NCI-H460 (cell line): Measurements from ENCODE around the gene NFIC. TPM values are rescaled to one million over a fixed set of nuclear protein-coding genes. Genes with fewer than 3 reads are reported as not detected.
"Not testable (repeated sequence)": the region's sequence is repeated elsewhere in the genome, so short reads cannot be mapped to it uniquely, and the experiment has no call there.

Experiments
- DNase-seq: peaks from one replicate; pipeline ENCODE4 v3.0.0-alpha.2; 2016; ENCODE audit warnings: low read depth; ENCODE audit errors: extremely low read depth
- total RNA-seq: library from RNA; depleted of rRNA; stranded (reverse); fragments of >200 nt; shearing (Covaris generic); gene quantifications from 2 replicates; pipeline ENCODE4 v1.2.3, GENCODE V29; 2014

Gene NFIC
- total RNA-seq, 1 experiment from 2014 or later = 10.1 TPM

DNA sequence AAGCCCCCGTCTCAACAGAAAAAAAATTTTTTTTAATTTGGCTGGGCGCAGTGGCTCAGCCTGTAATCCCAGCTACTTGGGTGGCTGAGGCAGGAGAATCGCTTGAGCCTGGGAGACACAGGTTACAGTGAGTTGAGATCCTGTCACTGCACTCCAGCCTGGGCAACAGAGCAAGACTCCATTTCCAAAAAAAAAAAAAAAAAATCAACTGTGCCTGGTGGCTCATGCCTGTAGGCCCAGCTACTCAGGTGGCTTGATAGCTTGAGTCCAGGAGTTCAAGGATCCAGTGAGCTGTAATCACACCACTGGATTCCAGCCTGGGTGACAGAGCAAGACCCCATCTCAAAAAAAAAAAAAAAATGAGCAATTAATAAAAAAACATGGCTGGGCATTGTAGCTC lies 135.4 kb downstream of the NFIC start:
- no peak for DNase-seq

DNA sequence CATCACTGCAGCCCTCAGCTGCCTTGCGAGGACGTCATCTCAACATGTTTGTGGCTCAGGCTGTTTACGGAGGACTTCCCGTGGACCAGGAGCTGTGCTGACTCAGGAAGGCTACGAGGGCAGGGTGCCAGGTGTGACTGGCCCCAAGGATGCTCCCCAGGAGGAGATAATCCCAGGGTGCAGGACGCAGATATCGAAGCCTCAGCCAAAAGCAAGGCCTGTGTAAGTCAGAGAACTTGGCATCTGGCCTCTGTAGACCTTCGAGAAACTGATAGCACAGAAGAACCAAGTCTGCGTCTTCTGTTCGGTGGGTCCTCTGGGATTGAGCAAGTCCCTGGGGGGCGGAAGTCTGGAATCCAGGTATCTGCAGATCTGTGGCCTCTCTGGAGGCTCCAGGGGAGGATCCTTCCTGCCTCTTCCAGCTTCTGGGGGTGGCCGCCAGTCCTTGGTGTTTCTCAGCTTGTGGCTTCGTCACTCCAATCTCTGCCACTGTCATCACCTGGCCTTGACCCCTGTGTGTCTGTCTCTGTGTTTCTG lies 136.7 kb downstream of the NFIC start:
- DNase-seq = no peak

DNA sequence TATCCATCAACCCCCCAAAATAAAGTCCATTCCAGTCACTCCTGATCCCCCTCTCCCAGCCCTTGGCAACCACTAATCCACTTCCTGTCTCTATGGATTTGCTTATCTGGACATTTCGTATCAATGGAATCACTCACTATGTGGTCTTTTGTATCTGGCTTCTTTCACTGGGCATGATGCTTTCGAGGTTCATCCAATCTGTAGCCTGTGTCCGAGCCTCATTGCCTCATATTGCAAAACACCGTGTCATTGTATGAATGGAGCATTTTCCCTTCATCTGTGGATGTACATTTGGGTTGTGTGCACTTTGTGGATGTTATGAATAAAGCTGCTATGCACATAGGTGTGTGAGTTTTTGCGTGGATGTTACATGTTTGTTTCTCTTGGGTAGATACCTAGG lies 138.4 kb downstream of the NFIC start:
- DNase-seq = no peak

DNA sequence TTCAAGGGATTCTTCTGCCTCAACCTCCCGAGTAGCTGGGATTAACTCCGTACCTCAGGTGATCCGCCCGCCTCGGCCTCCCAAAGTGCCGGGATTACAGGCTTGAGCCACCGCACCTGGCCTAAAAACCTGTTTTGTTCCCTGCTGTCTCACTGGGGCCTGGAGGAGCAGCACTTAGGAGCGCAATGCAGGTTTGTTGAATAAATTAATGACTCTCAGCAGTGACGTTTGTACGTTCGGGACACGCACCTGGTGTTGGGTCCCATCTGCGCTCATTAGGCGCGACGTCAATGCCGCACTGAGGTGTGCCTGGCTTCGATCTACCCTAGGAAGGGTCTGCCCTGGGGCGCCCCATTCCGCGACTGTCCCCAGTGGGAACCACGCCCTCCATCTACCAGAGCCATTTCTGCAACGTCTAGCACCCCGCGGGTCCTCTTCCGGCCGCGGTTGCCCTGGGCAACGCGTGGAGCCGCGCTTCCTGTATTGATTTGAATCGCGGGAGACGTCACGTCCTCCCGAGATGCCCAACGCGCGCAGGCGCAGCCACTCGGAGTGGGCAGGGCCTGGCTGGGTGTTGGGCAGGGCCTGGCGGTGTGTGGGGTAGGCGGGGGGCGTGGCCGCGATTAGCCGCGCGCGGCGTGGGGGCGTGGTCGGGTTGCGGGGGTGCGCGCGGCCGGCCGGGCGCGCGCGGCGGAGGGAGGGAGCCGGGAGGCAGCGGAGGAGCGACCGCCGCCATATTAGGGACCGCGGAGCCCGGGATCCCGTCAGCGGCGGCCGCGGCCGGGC lies 139.4 kb downstream of the NFIC start, which contains the start of gene FZR1:
TSS of gene FZR1 (plus strand) at position 714 of the 786 bp plus-strand sequence. CDS start 16,679 bp downstream, outside the sequence.
- DNase-seq = peak; percentile 96

DNA sequence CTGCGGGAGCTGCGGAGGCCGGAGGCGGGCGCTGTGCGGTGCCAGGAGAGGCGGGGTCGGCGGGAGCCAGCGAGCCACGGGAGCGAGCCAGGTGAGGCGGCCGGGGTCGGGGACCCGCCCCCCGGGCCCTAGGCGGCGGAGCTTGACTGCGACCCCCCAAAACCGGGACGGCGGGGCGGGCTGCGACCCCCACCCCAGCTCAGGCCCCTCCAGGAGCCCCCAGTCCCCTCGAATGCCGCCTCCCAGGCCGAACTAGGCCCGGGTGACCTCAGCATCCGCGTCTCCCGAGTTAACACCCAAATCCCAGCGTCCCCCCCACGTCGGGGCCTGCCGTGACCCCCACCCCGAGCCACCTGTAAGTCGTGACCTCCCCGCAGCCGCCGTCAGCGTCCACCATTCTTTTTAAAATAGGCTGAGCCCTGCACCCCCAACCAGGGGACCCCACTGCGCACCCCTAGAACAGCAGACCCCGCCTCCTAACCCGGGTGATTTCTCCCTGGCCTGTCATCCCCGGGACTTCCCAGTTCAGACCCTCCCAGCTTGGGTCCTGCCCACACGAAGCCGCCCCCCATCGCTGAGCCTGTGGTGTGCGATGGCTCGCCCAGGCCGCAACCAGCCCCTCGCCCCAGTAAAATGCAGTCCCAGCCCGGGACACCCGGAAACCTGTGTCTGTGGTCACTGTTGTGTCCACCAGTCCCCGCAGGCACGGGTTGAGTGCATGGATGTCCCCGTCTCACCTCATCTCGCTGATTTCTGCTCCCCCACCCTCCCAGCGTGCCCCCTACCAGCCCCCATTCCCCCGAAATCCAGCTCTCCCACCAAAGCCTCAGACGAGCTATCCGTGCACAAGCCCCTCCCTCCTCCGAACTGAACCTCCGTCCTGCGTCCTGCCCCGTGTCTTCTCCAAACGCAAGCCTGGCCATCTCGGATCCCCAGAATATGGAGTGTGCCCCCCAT lies 140.3 kb downstream of the NFIC start:
- DNase-seq = no peak

- no peak for DNase-seq
Observed at GRCh38 chr19:3507371-3508120, 141.2 kb downstream of the NFIC start.

DNA sequence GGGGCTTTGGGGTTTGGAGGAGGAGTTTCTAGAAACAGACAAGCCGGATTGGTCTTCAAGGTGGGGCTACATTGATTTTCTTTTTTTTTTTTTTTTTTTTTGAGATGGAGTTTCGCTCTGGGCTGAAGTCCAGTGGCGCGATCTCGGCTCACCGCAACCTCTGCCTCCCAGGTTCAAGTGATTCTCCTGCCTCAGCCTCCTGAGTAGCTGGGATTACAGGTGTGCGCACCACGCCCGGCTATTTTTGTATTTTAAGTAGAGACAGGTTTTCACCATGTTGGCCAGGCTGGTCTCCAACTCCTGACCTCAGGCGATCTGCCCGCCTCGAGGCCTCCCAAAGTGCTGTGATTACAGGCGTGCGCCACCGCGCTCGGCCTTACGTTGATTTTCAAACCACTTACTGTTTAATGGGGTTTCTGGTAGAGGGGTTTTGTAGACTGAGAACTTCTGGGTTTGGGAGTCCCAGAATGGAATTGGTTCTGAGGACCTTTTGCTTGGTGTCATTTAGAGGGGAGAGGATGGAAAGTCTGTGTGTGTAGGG lies 141.8 kb downstream of the NFIC start:
- DNase-seq = not testable (repeated sequence)

- no peak for DNase-seq
Observed at GRCh38 chr19:3508771-3509535, 142.6 kb downstream of the NFIC start.

GRCh38 chr19:3509566-3509989 lies 143.2 kb downstream of the NFIC start:
- DNase-seq = no peak

DNA sequence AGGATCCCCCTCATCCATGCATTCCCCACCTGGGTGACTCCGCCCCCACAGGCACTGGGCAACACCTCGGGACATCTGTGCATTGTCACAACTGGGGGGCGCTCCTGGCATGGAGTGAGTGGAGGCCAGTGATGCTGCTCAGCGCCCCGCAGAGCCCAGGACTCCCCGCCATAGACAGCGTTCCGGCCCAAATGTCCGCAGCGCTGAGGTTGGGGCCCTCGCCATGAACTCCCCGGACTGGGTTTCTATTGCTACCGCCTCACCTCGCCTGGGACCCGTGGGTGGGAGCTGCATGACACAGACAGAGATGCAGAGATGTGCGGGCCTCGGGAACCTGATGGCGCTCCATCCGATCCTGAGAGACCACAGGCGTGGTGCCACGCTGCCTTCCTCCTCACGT lies 144.3 kb downstream of the NFIC start:
- no peak for DNase-seq

DNA sequence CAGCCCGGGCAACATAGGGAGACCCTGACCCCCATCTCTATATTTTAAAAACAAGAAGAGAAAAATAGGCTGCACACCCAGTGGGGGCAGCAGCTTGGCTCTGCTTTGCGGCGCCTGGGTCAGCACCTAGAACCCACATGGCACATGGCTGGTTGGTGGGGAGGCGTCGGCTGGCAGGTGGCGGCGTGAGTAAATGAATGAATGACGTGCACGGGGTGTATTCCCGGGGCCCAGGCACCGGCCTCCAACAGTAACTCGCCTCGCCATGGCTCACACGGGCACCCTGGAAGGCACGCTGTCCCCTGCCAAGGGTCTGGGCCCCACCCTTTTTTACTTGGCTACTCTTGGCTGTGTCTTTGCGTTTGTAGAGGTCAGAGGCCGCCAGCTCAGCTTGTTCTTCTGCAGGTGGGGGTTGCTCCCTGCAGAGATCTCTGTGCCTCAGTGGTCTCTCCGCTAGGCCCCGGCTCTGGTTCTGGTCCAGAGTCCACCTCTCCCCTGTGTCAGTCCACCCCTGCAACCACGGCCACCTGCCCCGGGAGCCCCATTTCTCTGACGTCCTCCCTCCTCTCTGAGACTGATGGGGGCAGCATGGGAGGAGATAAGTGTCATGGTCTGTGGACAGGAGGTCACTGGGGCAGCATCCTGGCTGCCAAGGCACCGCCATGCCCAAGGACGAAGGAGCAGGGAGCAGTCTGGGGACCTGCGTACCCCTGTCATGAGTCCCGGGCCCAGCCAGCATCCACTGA lies 145.3 kb downstream of the NFIC start:
- DNase-seq = no peak

DNA sequence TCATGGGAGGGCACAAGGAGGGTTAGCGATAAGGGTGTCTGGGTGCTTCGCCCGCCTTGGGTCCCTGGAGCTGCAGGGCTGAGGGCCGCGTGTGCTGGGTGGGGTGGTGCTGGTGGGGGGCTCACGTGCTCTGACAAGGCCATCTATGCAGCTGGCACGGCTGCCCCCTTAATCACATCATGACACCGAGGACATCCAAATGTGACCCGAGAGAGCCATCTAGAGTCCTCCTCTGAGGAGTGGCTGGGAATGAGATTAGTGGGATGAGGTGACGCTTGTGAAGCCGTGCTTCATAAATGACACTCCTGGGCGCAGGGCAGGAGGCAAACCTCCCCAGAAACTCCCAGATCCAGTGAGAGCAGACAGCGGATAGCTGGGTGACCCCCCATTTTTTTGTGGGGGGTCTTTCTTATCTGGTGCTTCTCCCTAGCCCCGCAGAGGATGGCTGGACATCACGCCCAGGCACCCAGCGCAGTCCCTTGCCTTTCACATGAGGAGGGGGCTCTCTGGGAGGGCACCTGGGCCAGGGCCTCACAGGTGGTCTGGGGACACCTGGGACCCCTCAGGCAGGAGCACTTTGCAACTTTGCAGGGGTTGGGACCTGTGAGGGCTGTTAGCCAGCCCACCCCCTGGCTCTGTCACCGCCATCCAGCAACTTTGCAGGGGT lies 146.3 kb downstream of the NFIC start:
- DNase-seq = no peak

GRCh38 chr19:3513229-3514140 lies 147.1 kb downstream of the NFIC start:
- no peak for DNase-seq

- DNase-seq = no peak
Observed at GRCh38 chr19:3514930-3515329, 148.5 kb downstream of the NFIC start.

GRCh38 chr19:3515891-3516422 lies 149.6 kb downstream of the NFIC start:
- no peak for DNase-seq

- DNase-seq = no peak
Observed at GRCh38 chr19:3516675-3517207, 150.4 kb downstream of the NFIC start.

DNA sequence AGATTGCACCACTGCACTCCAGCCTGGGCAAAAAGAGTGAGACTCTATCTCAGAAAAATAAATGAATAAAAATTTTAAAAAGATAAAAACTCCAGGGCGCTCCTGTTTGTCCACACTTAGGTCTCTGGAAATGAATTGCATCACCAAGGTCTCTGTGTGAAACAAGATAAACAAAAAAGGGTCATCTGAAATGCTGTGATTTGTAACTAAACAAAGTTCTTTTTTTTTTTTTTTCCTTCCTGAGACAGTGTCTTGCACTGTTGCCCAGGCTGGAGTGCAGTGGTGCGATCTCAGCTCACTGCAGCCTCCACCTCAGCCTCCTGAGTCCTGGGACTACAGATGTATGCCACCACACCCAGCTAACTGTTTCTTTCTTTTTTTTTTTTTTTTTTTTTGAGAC lies 151.3 kb downstream of the NFIC start:
- DNase-seq = no peak
